Measurements from ENCODE around the gene TMEM87B.
"Not testable (repeated sequence)": the region's sequence is repeated elsewhere in the genome, so short reads cannot be mapped to it uniquely, and the experiment has no call there.

GRCh38 chr2:112040066-112040465, 15.0 kb upstream of the TMEM87B start:
- TF ChIP-seq EZH2 (IDR thresholded peaks at IDR 0.05; ENCODE audit: insufficient read depth, poor library complexity, severe bottlenecking); EZH2phosphoT487 (IDR thresholded peaks at IDR 0.05; ENCODE audit: insufficient read depth, low read depth): not testable (repeated sequence)

All from GM23248 (cell line).